Neural cell (in vitro differentiated cells): Measurements from ENCODE around the gene PCDHA7. TPM values are rescaled to one million over a fixed set of nuclear protein-coding genes. Genes with fewer than 3 reads are reported as not detected.
"Not testable (repeated sequence)": the region's sequence is repeated elsewhere in the genome, so short reads cannot be mapped to it uniquely, and the experiment has no call there.

Experiments used
- H2AFZ ChIP-seq: fragments of 200-600, 300-800 bp; sonication (generic), shearing (Covaris generic); 2 replicates; pipeline ENCODE4 v1.6.0; 2014; ENCODE audit warnings: low read depth, mild to moderate bottlenecking, antibody characterized with exemption, low read length, moderate library complexity
- H3F3A ChIP-seq: fragments of 200-600 bp; shearing (Covaris generic); 2 replicates; pipeline ENCODE4 v1.6.1; 2016; ENCODE audit warnings: mild to moderate bottlenecking, moderate library complexity, mixed read lengths, antibody characterized with exemption, low read length; ENCODE audit not compliant: insufficient read depth, poor library complexity, severe bottlenecking
- H3K27ac ChIP-seq: fragments of 200-600, 300-800 bp; sonication (generic), shearing (Covaris generic); 2 replicates; pipeline ENCODE4 v1.5.1; 2014; ENCODE audit warnings: mild to moderate bottlenecking, low read length, moderate library complexity
- H3K27me3 ChIP-seq: fragments of 300-800, 200-600 bp; sonication (generic), shearing (Covaris generic); 2 replicates; pipeline ENCODE4 v1.6.0; 2014; ENCODE audit warnings: mild to moderate bottlenecking, low read depth, low read length, moderate library complexity; ENCODE audit not compliant: insufficient read depth
- H3K36me3 ChIP-seq: fragments of 300-800, 200-600 bp; sonication (generic), shearing (Covaris generic); 2 replicates; pipeline ENCODE4 v1.5.1; 2014; ENCODE audit warnings: mild to moderate bottlenecking, antibody characterized with exemption, low read length, moderate library complexity; ENCODE audit not compliant: insufficient read depth
- H3K4me2 ChIP-seq: fragments of 300-800, 200-600 bp; sonication (generic), shearing (Covaris generic); 2 replicates; pipeline ENCODE4 v1.6.0; 2014; ENCODE audit warnings: mild to moderate bottlenecking, low read length
- H3K4me3 ChIP-seq: fragments of 300-800, 200-600 bp; sonication (generic), shearing (Covaris generic); 2 replicates; pipeline ENCODE4 v1.5.1; 2014; ENCODE audit warnings: mild to moderate bottlenecking, low read length, moderate library complexity
- H3K79me2 ChIP-seq: fragments of 200-600 bp; shearing (Covaris generic); replicated peaks from 2 replicates; pipeline ENCODE4 v1.6.0; 2014; ENCODE audit warnings: mild to moderate bottlenecking, low read length, moderate library complexity; ENCODE audit not compliant: insufficient read depth
- H3K9ac ChIP-seq: fragments of 300-800, 200-600 bp; sonication (generic), shearing (Covaris generic); 2 replicates; pipeline ENCODE4 v1.6.1; 2016; ENCODE audit warnings: mild to moderate bottlenecking, low read length, mixed read lengths
- H3K9me2 ChIP-seq: fragments of 200-600 bp; shearing (Covaris generic); 2 replicates; pipeline ENCODE4 v1.6.1; 2016; ENCODE audit warnings: mild to moderate bottlenecking, low read length, mixed read lengths; ENCODE audit not compliant: insufficient read depth
- H3K9me3 ChIP-seq: fragments of 200-600, 300-800 bp; sonication (generic), shearing (Covaris generic); 2 replicates; pipeline ENCODE4 v1.6.1; 2016; ENCODE audit warnings: mild to moderate bottlenecking, mixed run types, low read length, moderate library complexity, mixed read lengths
- H4K20me1 ChIP-seq: fragments of 200-600 bp; shearing (Covaris generic); 2 replicates; pipeline ENCODE4 v1.6.1; 2016; ENCODE audit warnings: mild to moderate bottlenecking, mixed run types; ENCODE audit not compliant: insufficient read depth
- CTCF ChIP-seq: fragments of 450-650 bp; IDR thresholded peaks from 2 replicates; pipeline ENCODE4 v1.5.1; 2014; ENCODE audit warnings: antibody characterized with exemption, mild to moderate bottlenecking, moderate library complexity; ENCODE audit not compliant: poor library complexity, severe bottlenecking
- EP300 ChIP-seq: fragments of 450-650 bp; conservative IDR thresholded peaks from 2 replicates; pipeline ENCODE4 v1.6.1; 2014; ENCODE audit warnings: antibody characterized with exemption, mild to moderate bottlenecking, moderate library complexity; ENCODE audit not compliant: poor library complexity, severe bottlenecking
- EZH2 ChIP-seq: fragments of 200-600, 300-800 bp; shearing (Covaris generic), sonication (generic); IDR thresholded peaks from 2 replicates; pipeline ENCODE4 v1.6.1; 2014; ENCODE audit warnings: antibody characterized with exemption, low read length, borderline replicate concordance, mild to moderate bottlenecking; ENCODE audit not compliant: insufficient read depth, poor library complexity, severe bottlenecking
- MXI1 ChIP-seq: fragments of 450-650 bp; conservative IDR thresholded peaks from 2 replicates; pipeline ENCODE4 v1.6.1; 2014; ENCODE audit warnings: antibody characterized with exemption, mild to moderate bottlenecking; ENCODE audit not compliant: poor library complexity, severe bottlenecking
- POLR2AphosphoS5 ChIP-seq: IDR thresholded peaks from 2 replicates; pipeline ENCODE4 v1.6.1; 2012
- RAD21 ChIP-seq: fragments of 450-650 bp; conservative IDR thresholded peaks from 2 replicates; pipeline ENCODE4 v1.6.1; 2014; ENCODE audit warnings: antibody characterized with exemption, mild to moderate bottlenecking, moderate library complexity
- REST ChIP-seq: IDR thresholded peaks from 2 replicates; pipeline ENCODE4 v1.6.1; 2012; ENCODE audit warnings: borderline replicate concordance
- SMC3 ChIP-seq: fragments of 450-650 bp; conservative IDR thresholded peaks from 2 replicates; pipeline ENCODE4 v1.6.1; 2014; ENCODE audit warnings: antibody characterized with exemption, mild to moderate bottlenecking, moderate library complexity; ENCODE audit not compliant: poor library complexity
- TAF1 ChIP-seq: IDR thresholded peaks from 2 replicates; pipeline ENCODE4 v1.6.1; 2012; ENCODE audit warnings: low read depth
- polyA plus RNA-seq: library from polyadenylated mRNA; depleted of rRNA; stranded (reverse); fragments of >200 nt; gene quantifications from 2 replicates; pipeline ENCODE4 v1.2.3, GENCODE V29; 2014

The PCDHA7 gene
- polyA plus RNA-seq, 1 donor from 2014 or later, result 2.9 TPM

- Histone ChIP-seq H2AFZ (no peak within 1 kb of the TSS), H3K36me3 (peaks cover 19% of the 10 kb centered on the region), H3K9me2 (no peaks in the 10 kb centered on the region), H3F3A (no peaks in the 10 kb centered on the region), H3K27me3 (no peaks in the 10 kb centered on the region), H3K79me2 (peaks cover 5% of the 10 kb centered on the region), H3K9me3 (peaks cover 62% of the 10 kb centered on the region), H3K9ac (peak within 1 kb of the TSS; percentile 52), H3K27ac (peak within 1 kb of the TSS; percentile 58), H3K4me3 (peak within 1 kb of the TSS; percentile 59), H4K20me1 (no peaks in the 10 kb centered on the region), H3K4me2 (no peak within 1 kb of the TSS)
- TF ChIP-seq SMC3, result peak; percentile 57
- TF ChIP-seq TAF1, result no peak
- no peak for TF ChIP-seq EP300
- TF ChIP-seq POLR2AphosphoS5, result no peak
- no peak for TF ChIP-seq EZH2
- peak; percentile 66 for TF ChIP-seq RAD21
- no peak for TF ChIP-seq REST
- peak; percentile 61 for TF ChIP-seq CTCF
- no peak for TF ChIP-seq MXI1
Observed at GRCh38 chr5:140794595-140795258, 39.3 kb upstream of the PCDHA7 start, which contains the start of gene PCDHA2. PCDHA2 (plus strand) TSS chr5:140794852.

- Histone ChIP-seq H2AFZ (no peak overlapping the region), H3K9me3 (peaks cover 64% of the 10 kb centered on the region)
Observed at GRCh38 chr5:140795259-140795641, 38.8 kb upstream of the PCDHA7 start.

GRCh38 chr5:140796072-140796717, 37.9 kb upstream of the PCDHA7 start:
- H3K79me2 ChIP-seq, result not testable (repeated sequence)

More at GRCh38 chr5:140795259-140795641, 38.8 kb upstream of the PCDHA7 start:
- Histone ChIP-seq H3K9ac (peak overlapping the region; percentile 52), H3K36me3 (peaks cover 19% of the 10 kb centered on the region), H3K4me2 (no peak overlapping the region), H3F3A (no peaks in the 10 kb centered on the region), H3K27ac (peak overlapping the region; percentile 58), H3K9me2 (no peaks in the 10 kb centered on the region), H4K20me1 (no peaks in the 10 kb centered on the region), H3K4me3 (peak overlapping the region; percentile 59), H3K27me3 (no peaks in the 10 kb centered on the region), H3K79me2 (peaks cover 5% of the 10 kb centered on the region)
- TF ChIP-seq CTCF (peak; percentile 28), POLR2AphosphoS5 (no peak)

More at GRCh38 chr5:140796072-140796717, 37.9 kb upstream of the PCDHA7 start:
- H4K20me1 ChIP-seq, H3K4me2 ChIP-seq, H2AFZ ChIP-seq, H3K9me2 ChIP-seq, H3F3A ChIP-seq, H3K9ac ChIP-seq, H3K27ac ChIP-seq, H3K27me3 ChIP-seq: not testable (repeated sequence)
- H3K36me3 ChIP-seq, result peaks cover 22% of the 10 kb centered on the region
- peak overlapping the region; percentile 59 for H3K4me3 ChIP-seq
- peaks cover 69% of the 10 kb centered on the region for H3K9me3 ChIP-seq
